ENCODE results near the gene LIN37. TPM values are rescaled to one million over a fixed set of nuclear protein-coding genes. Genes with fewer than 3 reads are reported as not detected.

Gene LIN37
- total and polyA plus RNA-seq, 2 of the 13 experiments (the other 11 are each of a cell fraction or from before 2014, with no cell fraction given): 6.3 to 8.7 TPM

- TF ChIP-seq FUBP1 (CRISPR knock-in tag; IDR thresholded peaks at IDR 0.05; ENCODE audit: borderline replicate concordance) (no peak), ZNF616 (CRISPR knock-in tag; IDR thresholded peaks at IDR 0.05; ENCODE audit: low read depth) (no peak), ZHX2 (IDR thresholded peaks at IDR 0.05; ENCODE audit: low read depth) (no peak), ZHX2 (CRISPR knock-in tag; IDR thresholded peaks at IDR 0.05; ENCODE audit: borderline replicate concordance) (0 out of 2 replicates have a peak, but pooled peaks have one; percentile 17), ZNF234 (CRISPR knock-in tag; conservative IDR thresholded peaks at IDR 0.05) (no peak), ZNF329 (CRISPR knock-in tag; IDR thresholded peaks at IDR 0.05; ENCODE audit: low read depth) (no peak), ZNF431 (CRISPR knock-in tag; IDR thresholded peaks at IDR 0.05; ENCODE audit: borderline replicate concordance, low read depth) (no peak), HNF1A (IDR thresholded peaks at IDR 0.05; ENCODE audit: low read depth) (peak; percentile 22; the same call in 1 of the 2 replicates), HNF1A (CRISPR knock-in tag; IDR thresholded peaks at IDR 0.05; ENCODE audit: borderline replicate concordance) (no peak), ZNF543 (CRISPR knock-in tag; IDR thresholded peaks at IDR 0.05) (peak; percentile 84), ZNF770 (CRISPR knock-in tag; IDR thresholded peaks at IDR 0.05) (peak; percentile 77; the same call in 1 of the 2 replicates), ZNF784 (CRISPR knock-in tag; IDR thresholded peaks at IDR 0.05; ENCODE audit: borderline replicate concordance) (no peak)
Measured at GRCh38 chr19:35716801-35717664, 31.3 kb upstream of the LIN37 start (continued).
